ENCODE data around the gene PAIP2.

- TF ChIP-seq CTCF (IDR thresholded peaks at IDR 0.05; ENCODE audit: low read length) (no peak), EZH2phosphoT487 (IDR thresholded peaks at IDR 0.05; ENCODE audit: low read length) (no peak), EZH2 (optimal IDR thresholded peaks at IDR 0.05; ENCODE audit: low read depth, low read length) (no peak)
Observed at GRCh38 chr5:139360384-139360783, 18.7 kb downstream of the PAIP2 start.
